ENCODE results near the gene RAMP3. TPM values are rescaled to one million over a fixed set of nuclear protein-coding genes. Genes with fewer than 3 reads are reported as not detected.

RAMP3 gene
- polyA plus RNA-seq, 1 donor (not counting 4 experiments of a cell fraction or from before 2014, with no cell fraction given) = not detected

DNA sequence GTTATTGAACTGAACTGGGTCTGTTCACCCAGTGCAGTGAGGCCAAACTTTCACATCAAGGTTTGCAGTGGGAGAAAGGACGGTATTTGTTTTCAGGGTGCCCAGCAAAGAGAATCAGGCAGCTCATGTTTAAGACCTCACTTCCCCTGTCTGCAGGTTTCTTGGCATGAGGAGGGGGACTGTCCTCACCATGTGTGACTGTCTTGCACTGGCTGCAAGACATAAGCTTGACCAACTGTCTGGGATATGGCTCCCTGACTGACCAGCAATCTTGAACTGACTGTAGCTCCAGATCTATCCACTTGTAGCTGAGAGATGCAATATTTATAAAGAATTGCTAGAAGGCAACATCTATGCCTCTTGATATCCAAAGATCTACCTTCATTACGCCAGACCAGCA, 39.9 kb downstream of the RAMP3 start:
- H3K27ac ChIP-seq (ENCODE audit: control insufficient read depth, insufficient read depth, low read length) = no peak overlapping the region
- DNase-seq (ENCODE audit: low read depth, low spot score) (no peak), FAIRE-seq (no peak)
- H3K4me1 ChIP-seq (ENCODE audit: control insufficient read depth, extremely low read depth, insufficient read depth, low read length) = no peaks in the 10 kb centered on the region
- H3K79me2 ChIP-seq (ENCODE audit: control insufficient read depth, insufficient read depth, low read length) = no peaks in the 10 kb centered on the region
- H3K36me3 ChIP-seq (ENCODE audit: control insufficient read depth in 2 of 2, extremely low read depth in 1 of 2, insufficient read depth in 2 of 2, low read length in 2 of 2) = no peaks in the 10 kb centered on the region
- no peaks in the 10 kb centered on the region for H3K9me3 ChIP-seq (ENCODE audit: control insufficient read depth, low read depth, low read length)
- no peaks in the 10 kb centered on the region for H4K20me1 ChIP-seq (ENCODE audit: control insufficient read depth, extremely low read depth, insufficient read depth, low read length)
- no peak overlapping the region for H2AFZ ChIP-seq (ENCODE audit: control insufficient read depth, low read length)
- dilution Hi-C loops (cut with MboI; ENCODE audit: extremely low pct_ligation_motif_present, low sequenced_read_pairs) = no loop called here
- no peak overlapping the region for H3K4me3 ChIP-seq (ENCODE audit: control insufficient read depth in 2 of 3, extremely low read depth in 1 of 3, insufficient read depth in 2 of 3, low read depth in 1 of 3, low read length in 3 of 3)
- H3K9me1 ChIP-seq (ENCODE audit: control insufficient read depth, extremely low read depth, insufficient read depth, low read length) = no peaks in the 10 kb centered on the region
- no peak overlapping the region for H3K9ac ChIP-seq (ENCODE audit: control insufficient read depth, extremely low read depth, insufficient read depth, low read length)
- TF ChIP-seq EZH2 (IDR thresholded peaks at IDR 0.05; ENCODE audit: low read length) = no peak
- TF ChIP-seq CTCF (optimal IDR thresholded peaks at IDR 0.05 in 1 of 3, IDR thresholded peaks at IDR 0.05 in 1 of 3, conservative IDR thresholded peaks at IDR 0.05 in 1 of 3; ENCODE audit: extremely low read depth in 1 of 3, insufficient read depth in 2 of 3, low read length in 3 of 3) = no peak
- no peak overlapping the region for H3K4me2 ChIP-seq (ENCODE audit: control insufficient read depth, extremely low read depth, insufficient read depth, low read depth, low read length)
- no peaks in the 10 kb centered on the region for H3K27me3 ChIP-seq (ENCODE audit: control insufficient read depth, extremely low read depth, insufficient read depth, low read length)

GRCh38 chr7:45198986-45199385, 41.4 kb downstream of the RAMP3 start:
- no peak for FAIRE-seq

More at GRCh38 chr7:45198986-45199385, 41.4 kb downstream of the RAMP3 start:
- Histone ChIP-seq H2AFZ (ENCODE audit: control insufficient read depth, low read length) (no peak overlapping the region), H4K20me1 (ENCODE audit: control insufficient read depth, extremely low read depth, insufficient read depth, low read length) (no peaks in the 10 kb centered on the region), H3K4me3 (ENCODE audit: control insufficient read depth in 2 of 3, extremely low read depth in 1 of 3, insufficient read depth in 2 of 3, low read depth in 1 of 3, low read length in 3 of 3) (no peak overlapping the region), H3K36me3 (ENCODE audit: control insufficient read depth in 2 of 2, extremely low read depth in 1 of 2, insufficient read depth in 2 of 2, low read length in 2 of 2) (no peaks in the 10 kb centered on the region), H3K79me2 (ENCODE audit: control insufficient read depth, insufficient read depth, low read length) (no peaks in the 10 kb centered on the region), H3K9me1 (ENCODE audit: control insufficient read depth, extremely low read depth, insufficient read depth, low read length) (no peaks in the 10 kb centered on the region), H3K27me3 (ENCODE audit: control insufficient read depth, extremely low read depth, insufficient read depth, low read length) (no peaks in the 10 kb centered on the region), H3K4me2 (ENCODE audit: control insufficient read depth, extremely low read depth, insufficient read depth, low read depth, low read length) (no peak overlapping the region), H3K4me1 (ENCODE audit: control insufficient read depth, extremely low read depth, insufficient read depth, low read length) (peaks cover 3% of the 10 kb centered on the region), H3K9ac (ENCODE audit: control insufficient read depth, extremely low read depth, insufficient read depth, low read length) (no peak overlapping the region), H3K27ac (ENCODE audit: control insufficient read depth, insufficient read depth, low read length) (no peak overlapping the region), H3K9me3 (ENCODE audit: control insufficient read depth, low read depth, low read length) (no peaks in the 10 kb centered on the region)
- dilution Hi-C loops (cut with MboI; ENCODE audit: extremely low pct_ligation_motif_present, low sequenced_read_pairs) = no loop called here
- TF ChIP-seq CTCF (optimal IDR thresholded peaks at IDR 0.05 in 1 of 3, IDR thresholded peaks at IDR 0.05 in 1 of 3, conservative IDR thresholded peaks at IDR 0.05 in 1 of 3; ENCODE audit: extremely low read depth in 1 of 3, insufficient read depth in 2 of 3, low read length in 3 of 3) = no peak
- no peak for TF ChIP-seq EZH2 (IDR thresholded peaks at IDR 0.05; ENCODE audit: low read length)
- DNase-seq (ENCODE audit: low read depth, low spot score) = no peak

All from keratinocyte (primary cell).